ENCODE results near the gene SDK1.

The SDK1 gene

GRCh38 chr7:4158441-4159153 lies 857.5 kb downstream of the SDK1 start:
- DNase-seq (ENCODE audit: low spot score) = no peak

GRCh38 chr7:4159154-4159501 lies 858.1 kb downstream of the SDK1 start:
- no peak for DNase-seq (ENCODE audit: low spot score)

GRCh38 chr7:4159761-4160554 lies 858.9 kb downstream of the SDK1 start:
- no peak for DNase-seq (ENCODE audit: low spot score)

- DNase-seq (ENCODE audit: low spot score) = no peak
Measured at GRCh38 chr7:4162884-4163564, 862.0 kb downstream of the SDK1 start.

GRCh38 chr7:4163565-4164203 lies 862.6 kb downstream of the SDK1 start:
- no peak for DNase-seq (ENCODE audit: low spot score)

GRCh38 chr7:4164556-4164955 lies 863.5 kb downstream of the SDK1 start:
- no peak for DNase-seq (ENCODE audit: low spot score)

GRCh38 chr7:4166340-4166739 lies 865.3 kb downstream of the SDK1 start:
- no peak for DNase-seq (ENCODE audit: low spot score)

- DNase-seq (ENCODE audit: low spot score) = no peak
Measured at GRCh38 chr7:4166807-4167206, 865.8 kb downstream of the SDK1 start.

- DNase-seq (ENCODE audit: low spot score) = no peak
Measured at GRCh38 chr7:4167385-4167910, 866.4 kb downstream of the SDK1 start.

- DNase-seq (ENCODE audit: low spot score) = no peak
Measured at GRCh38 chr7:4168041-4168440, 867.0 kb downstream of the SDK1 start.

GRCh38 chr7:4168541-4168940 lies 867.5 kb downstream of the SDK1 start:
- no peak for DNase-seq (ENCODE audit: low spot score)

GRCh38 chr7:4169455-4169854 lies 868.4 kb downstream of the SDK1 start:
- no peak for DNase-seq (ENCODE audit: low spot score)

- no peak for DNase-seq (ENCODE audit: low spot score)
Measured at GRCh38 chr7:4170997-4171786, 870.1 kb downstream of the SDK1 start.

GRCh38 chr7:4172883-4173282 lies 871.8 kb downstream of the SDK1 start:
- DNase-seq (ENCODE audit: low spot score) = no peak

GRCh38 chr7:4173615-4174014 lies 872.6 kb downstream of the SDK1 start:
- no peak for DNase-seq (ENCODE audit: low spot score)

- DNase-seq (ENCODE audit: low spot score) = no peak
Measured at GRCh38 chr7:4174016-4174415, 873.0 kb downstream of the SDK1 start.

- DNase-seq (ENCODE audit: low spot score) = no peak
Measured at GRCh38 chr7:4174451-4174850, 873.4 kb downstream of the SDK1 start.

- DNase-seq (ENCODE audit: low spot score) = no peak
Measured at GRCh38 chr7:4174884-4175283, 873.8 kb downstream of the SDK1 start.

- DNase-seq (ENCODE audit: low spot score) = no peak
Measured at GRCh38 chr7:4175346-4175973, 874.4 kb downstream of the SDK1 start.

GRCh38 chr7:4177001-4177400 lies 875.9 kb downstream of the SDK1 start:
- DNase-seq (ENCODE audit: low spot score) = no peak

- DNase-seq (ENCODE audit: low spot score) = no peak
Measured at GRCh38 chr7:4178416-4178815, 877.4 kb downstream of the SDK1 start.
